Vagina (tissue), 2 donors: ENCODE data around the gene KDELR1. TPM values are rescaled to one million over a fixed set of nuclear protein-coding genes. Genes with fewer than 3 reads are reported as not detected.

Experiments used
- DNase-seq, 2 donors: peaks; one replicate each; pipeline ENCODE4 v3.0.0-alpha.2; 2017; ENCODE audit errors: extremely low spot score in 2 of 2
- H3K27ac ChIP-seq: fragments of 200-600 bp; sonication (generic); one replicate; pipeline ENCODE4 v1.5.1; 2019
- H3K27me3 ChIP-seq: fragments of 200-600 bp; sonication (generic); one replicate; pipeline ENCODE4 v1.5.1; 2019
- H3K36me3 ChIP-seq, 2 donors: fragments of 200-600 bp; sonication (generic); one replicate each; pipeline ENCODE4 v1.5.1; 2017 to 2019
- H3K4me1 ChIP-seq: fragments of 200-600 bp; sonication (generic); one replicate; pipeline ENCODE4 v1.5.1; 2019
- H3K4me3 ChIP-seq, 2 donors: fragments of 200-600 bp; sonication (generic); 1 replicate in 1 of 2; 2 replicates in 1 of 2; pipeline ENCODE4 v1.5.1; 2016 to 2019
- H3K9me3 ChIP-seq: fragments of 200-600 bp; sonication (generic); one replicate; pipeline ENCODE4 v1.5.1; 2019
- CTCF ChIP-seq, 3 experiments: fragments of 450-650 bp in 2 of 3; fragments of 200-600 bp in 1 of 3; sonication (generic) in 1 of 3; IDR thresholded peaks; one replicate each; pipeline ENCODE4 v1.5.1; 2017 to 2019; ENCODE audit warnings: antibody characterized with exemption in 3 of 3, mild to moderate bottlenecking in 2 of 3, moderate library complexity in 2 of 3
- POLR2A ChIP-seq, 2 donors: fragments of 450-650 bp; IDR thresholded peaks; one replicate each; pipeline ENCODE4 v1.6.1; 2017; ENCODE audit warnings: antibody characterized with exemption in 2 of 2, mild to moderate bottlenecking in 2 of 2, moderate library complexity in 2 of 2
- POLR2AphosphoS5 ChIP-seq, 2 donors: sonication (generic); formaldehyde crosslinking; IDR thresholded peaks; one replicate each; pipeline ENCODE4 v1.9.0; 2017; ENCODE audit warnings: antibody characterized with exemption in 2 of 2, mild to moderate bottlenecking in 2 of 2, low read depth in 1 of 2; ENCODE audit not compliant: insufficient read depth in 1 of 2
- intact Hi-C: fragments of 100-400 bp; cut with DNase I; formaldehyde crosslinking; loops from one replicate; pipeline ENCODE4 v1.15.1; 2023
- total RNA-seq: library from RNA; depleted of rRNA; stranded (reverse); fragments of >200 nt; gene quantifications from one replicate; pipeline ENCODE4 v1.2.3, GENCODE V29; 2016

The KDELR1 gene
- total RNA-seq, 1 donor from 2014 or later: 90.8 TPM

DNA sequence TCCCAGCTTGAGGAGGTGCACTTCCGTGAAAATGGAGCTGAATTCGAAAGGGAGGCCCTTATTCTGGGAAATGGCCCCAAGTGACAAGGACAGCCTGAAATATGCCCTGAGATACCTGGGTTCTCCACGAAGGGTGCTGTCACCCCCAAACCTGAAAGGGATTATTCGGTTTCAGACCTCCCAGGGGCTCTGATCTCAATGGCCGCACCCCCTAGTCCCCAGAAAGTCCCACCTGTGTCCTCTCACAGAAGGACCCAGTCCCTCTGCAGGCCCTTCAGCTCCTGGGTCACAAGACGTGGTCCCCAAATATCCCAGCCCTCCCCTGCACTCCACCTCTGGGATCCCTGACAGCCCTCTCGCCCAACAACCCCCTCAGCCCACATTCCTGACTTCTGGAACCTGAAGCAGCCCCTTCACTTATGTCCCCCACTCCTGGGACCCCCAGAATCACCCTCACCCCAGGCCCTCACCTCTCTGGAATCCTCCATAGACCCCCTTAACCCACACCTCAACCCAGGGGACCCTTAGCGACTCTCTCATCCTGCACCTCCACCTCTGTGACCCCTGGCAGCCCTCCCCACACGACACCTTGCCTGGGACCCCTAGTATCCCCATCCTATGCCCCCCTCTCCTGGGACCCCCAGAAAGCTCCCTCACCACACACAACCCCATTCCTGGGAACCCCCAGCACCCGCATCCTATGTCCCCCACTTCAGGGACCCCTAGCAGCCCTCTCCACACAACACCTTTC, 26.6 kb downstream of the KDELR1 start:
- TF ChIP-seq CTCF (IDR thresholded peaks at IDR 0.05) (no peak), POLR2A (IDR thresholded peaks at IDR 0.05) (no peak), POLR2AphosphoS5 (IDR thresholded peaks at IDR 0.05; ENCODE audit: insufficient read depth in 1 of 2, low read depth in 1 of 2) (no peak)
- Histone ChIP-seq H3K4me3 (peak overlapping the region; percentile 66 to 80), H3K27ac (peak overlapping the region; percentile 98), H3K27me3 (no peaks in the 10 kb centered on the region), H3K9me3 (no peaks in the 10 kb centered on the region), H3K36me3 (no peaks in the 10 kb centered on the region), H3K4me1 (peaks cover 10% of the 10 kb centered on the region)
- intact Hi-C loops: no loop called here
- peak in 1 of 2 donors; percentile 90 for DNase-seq

DNA sequence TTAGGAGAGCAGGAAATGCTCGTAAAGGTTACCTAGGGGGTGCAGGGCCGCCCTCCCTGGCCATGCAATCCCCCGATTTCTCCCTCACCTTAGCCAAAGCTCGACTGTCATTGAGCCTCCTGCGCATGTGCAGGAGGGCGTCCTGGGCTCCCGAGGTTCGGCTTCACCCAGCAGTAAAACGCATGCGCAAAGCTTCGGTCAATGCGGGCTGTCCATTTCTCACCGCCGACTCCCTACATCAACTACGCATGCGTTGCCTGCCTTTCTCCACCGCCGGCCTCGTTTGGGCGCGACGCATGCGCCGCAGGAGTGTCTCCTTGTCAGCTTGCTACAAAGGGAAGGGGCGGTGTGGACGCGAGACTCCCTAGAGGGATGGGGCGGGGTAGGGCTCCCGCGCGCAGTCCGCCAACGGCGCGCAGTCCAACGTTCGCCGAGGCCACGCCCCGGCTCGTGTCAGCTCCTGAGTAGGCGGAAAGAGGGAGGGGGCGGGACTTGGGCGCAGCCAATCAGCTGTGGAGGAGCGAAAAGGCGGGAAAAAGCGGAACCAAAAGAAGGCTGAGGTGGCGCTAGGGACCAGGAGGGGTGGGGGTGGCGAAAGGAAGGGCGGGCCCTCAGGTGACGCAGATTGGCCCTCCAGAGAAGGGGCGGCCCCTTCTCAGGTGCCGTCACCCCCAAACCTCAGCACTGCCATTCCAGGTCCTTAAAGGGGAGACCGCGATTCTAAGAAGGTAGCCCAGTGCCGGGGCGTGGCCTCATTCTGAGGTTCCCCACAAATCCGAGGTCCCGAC, 27.3 kb downstream of the KDELR1 start, which contains the start of the genes SYNGR4 and TMEM143:
SYNGR4 (plus strand) TSS at position 558 of the 788 bp plus-strand sequence. CDS start 1,476 bp downstream, outside the sequence.
TMEM143 (minus strand) TSS at position 131 of the 788 bp plus-strand sequence; CDS start at position 111, 20 bp downstream.
- H3K27me3 ChIP-seq: no peaks in the 10 kb centered on the region
- peak; percentile 100 for DNase-seq
- intact Hi-C loops: no loop called here
- H3K4me1 ChIP-seq: peaks cover 10% of the 10 kb centered on the region
- TF ChIP-seq POLR2AphosphoS5 (IDR thresholded peaks at IDR 0.05; ENCODE audit: insufficient read depth in 1 of 2, low read depth in 1 of 2): peak; percentile 84 to 99
- TF ChIP-seq CTCF (IDR thresholded peaks at IDR 0.05): no peak
- TF ChIP-seq POLR2A (IDR thresholded peaks at IDR 0.05): no peak
- peak within 1 kb of the TSS; percentile 66 to 80 for H3K4me3 ChIP-seq
- no peaks in the 10 kb centered on the region for H3K9me3 ChIP-seq
- H3K27ac ChIP-seq: peak within 1 kb of the TSS; percentile 98
- no peaks in the 10 kb centered on the region for H3K36me3 ChIP-seq

DNA sequence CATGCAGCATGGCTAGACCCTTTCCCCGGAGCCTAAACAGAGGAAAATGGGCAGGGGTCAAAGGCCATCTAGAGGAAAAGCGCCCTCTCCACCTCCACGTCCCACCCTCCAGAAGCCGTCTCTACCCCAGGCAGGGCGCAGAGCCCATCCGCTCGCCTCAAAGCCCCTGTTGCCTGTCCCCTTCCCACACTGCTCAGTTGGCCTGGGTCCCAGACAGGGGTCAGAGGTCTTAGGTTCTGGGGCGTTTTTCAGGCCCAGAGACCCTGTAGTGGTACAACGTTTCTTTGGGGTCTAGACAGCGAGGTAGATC, 27.9 kb downstream of the KDELR1 start:
- H3K9me3 ChIP-seq: no peaks in the 10 kb centered on the region
- peak in 1 of 2 donors; percentile 88 for DNase-seq
- peaks cover 10% of the 10 kb centered on the region for H3K4me1 ChIP-seq
- TF ChIP-seq CTCF (IDR thresholded peaks at IDR 0.05): no peak
- TF ChIP-seq POLR2AphosphoS5 (IDR thresholded peaks at IDR 0.05; ENCODE audit: insufficient read depth in 1 of 2, low read depth in 1 of 2): no peak
- no peak for TF ChIP-seq POLR2A (IDR thresholded peaks at IDR 0.05)
- H3K4me3 ChIP-seq: peak overlapping the region; percentile 66 to 80
- peak overlapping the region; percentile 98 for H3K27ac ChIP-seq
- intact Hi-C loops: no loop called here
- no peaks in the 10 kb centered on the region for H3K36me3 ChIP-seq
- no peaks in the 10 kb centered on the region for H3K27me3 ChIP-seq

GRCh38 chr19:48362716-48363499, 28.4 kb downstream of the KDELR1 start:
- Histone ChIP-seq H3K27ac (peak overlapping the region; percentile 98), H3K4me1 (peaks cover 10% of the 10 kb centered on the region), H3K4me3 (peak overlapping the region; percentile 66 to 80), H3K9me3 (no peaks in the 10 kb centered on the region), H3K36me3 (no peaks in the 10 kb centered on the region), H3K27me3 (no peaks in the 10 kb centered on the region)
- intact Hi-C loops: no loop called here
- peak in 1 of 2 donors; percentile 90 for TF ChIP-seq POLR2AphosphoS5 (IDR thresholded peaks at IDR 0.05; ENCODE audit: insufficient read depth in 1 of 2, low read depth in 1 of 2)
- TF ChIP-seq CTCF (IDR thresholded peaks at IDR 0.05): peak in 1 of 3 experiments; percentile 20
- TF ChIP-seq POLR2A (IDR thresholded peaks at IDR 0.05): peak in 1 of 2 donors; percentile 8
- DNase-seq: peak in 1 of 2 donors; percentile 94
